CD4-positive, alpha-beta T cell treated with Interleukin-2 at 100 ng/mL for 4 hours (primary cell): ENCODE measurements around the gene CD180.
"Not testable (repeated sequence)": the region's sequence is repeated elsewhere in the genome, so short reads cannot be mapped to it uniquely, and the experiment has no call there.

Source experiments
- DNase-seq: peaks from one replicate; pipeline ENCODE4 v3.0.0-alpha.2; 2020; ENCODE audit warnings: low spot score

Gene CD180

DNA sequence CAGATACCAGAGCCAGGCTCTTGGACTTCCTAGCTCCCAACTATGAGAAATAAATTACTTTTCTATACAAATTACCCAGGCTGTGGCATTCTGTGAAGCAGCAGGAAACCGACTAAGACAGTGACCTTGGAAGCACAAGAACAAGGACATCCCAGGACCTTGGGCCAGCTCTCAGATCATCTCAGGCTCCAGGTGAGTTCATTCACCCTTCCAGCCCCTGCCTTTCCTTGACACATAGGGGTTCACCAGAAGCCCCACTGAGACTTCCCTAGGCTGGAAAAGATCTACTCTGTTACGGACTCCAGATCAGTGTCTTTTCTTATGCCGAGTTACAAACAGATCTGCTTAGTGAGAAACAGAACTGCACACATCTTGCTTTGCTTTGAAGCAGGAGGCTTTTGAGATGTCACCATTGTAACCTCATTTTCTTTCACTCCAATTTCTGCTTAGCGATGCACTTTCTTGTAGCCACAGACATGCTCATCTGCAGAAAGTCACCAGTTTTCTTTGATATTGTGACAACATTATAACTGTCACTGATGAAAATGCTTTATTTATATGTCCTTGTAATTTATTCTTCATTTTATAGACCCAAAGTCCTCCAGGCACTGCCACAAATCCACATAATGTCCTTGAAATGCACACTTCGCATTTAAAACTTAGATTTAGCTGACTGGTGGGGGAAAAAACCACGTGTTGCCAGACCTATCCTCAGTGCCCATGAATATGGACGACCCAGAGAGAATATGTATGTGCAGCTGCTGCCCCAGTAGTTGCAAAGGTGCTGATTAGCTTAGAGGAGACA is 8.1 kb downstream of the CD180 start:
- DNase-seq: no peak

DNA sequence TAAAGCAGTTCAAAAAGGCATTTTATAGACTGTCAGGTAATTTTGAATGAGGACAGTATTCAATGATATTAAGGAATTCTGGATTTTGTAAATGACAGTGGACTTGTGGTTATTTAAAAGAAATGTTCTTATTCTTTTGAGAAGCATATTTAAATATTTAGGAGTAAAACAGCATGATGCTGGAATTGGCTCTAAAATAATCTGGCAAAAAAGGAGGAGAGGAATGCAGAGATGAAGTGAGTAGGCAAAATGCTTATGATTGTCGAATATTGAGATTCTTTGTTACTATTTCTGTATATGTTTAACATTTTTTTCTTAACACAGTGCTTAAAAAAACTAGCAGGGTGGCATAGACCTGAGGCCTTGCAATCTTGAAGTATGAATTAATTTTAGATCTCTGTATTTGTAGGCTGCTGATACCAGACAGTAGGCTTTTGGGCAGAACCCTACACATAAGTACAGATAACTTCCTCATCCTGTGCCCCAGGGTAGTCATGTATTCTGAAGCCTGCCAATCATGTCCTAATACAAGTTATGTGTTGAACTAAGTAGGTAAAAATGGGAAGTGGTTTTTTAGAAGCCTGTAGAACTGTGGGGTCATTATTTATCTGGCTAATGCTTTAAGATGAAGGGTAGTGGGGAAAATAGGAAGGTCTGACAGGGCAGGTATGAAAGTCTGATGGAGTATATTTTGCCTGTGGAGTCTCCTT is 9.4 kb downstream of the CD180 start:
- no peak for DNase-seq

DNA sequence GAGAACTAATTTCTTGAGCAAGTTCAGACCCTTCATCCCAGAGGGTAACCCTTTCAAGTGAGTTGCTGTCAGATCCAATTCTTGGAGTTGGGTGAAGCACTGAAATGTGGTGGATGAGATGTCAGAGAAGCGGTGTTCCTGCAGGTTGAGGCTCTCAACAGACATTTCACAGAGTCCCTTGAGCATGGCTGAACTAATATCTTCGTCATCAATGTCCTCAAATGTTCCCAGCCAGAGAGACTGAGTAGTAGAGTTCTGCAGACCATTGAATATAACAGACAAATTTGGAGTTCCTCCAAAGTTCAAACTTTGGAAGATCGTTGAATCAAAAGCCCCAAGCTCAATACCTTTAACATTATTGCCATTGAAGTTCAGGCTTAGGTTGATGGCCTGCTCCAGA is 12.7 kb downstream of the CD180 start:
- DNase-seq: no peak

DNA sequence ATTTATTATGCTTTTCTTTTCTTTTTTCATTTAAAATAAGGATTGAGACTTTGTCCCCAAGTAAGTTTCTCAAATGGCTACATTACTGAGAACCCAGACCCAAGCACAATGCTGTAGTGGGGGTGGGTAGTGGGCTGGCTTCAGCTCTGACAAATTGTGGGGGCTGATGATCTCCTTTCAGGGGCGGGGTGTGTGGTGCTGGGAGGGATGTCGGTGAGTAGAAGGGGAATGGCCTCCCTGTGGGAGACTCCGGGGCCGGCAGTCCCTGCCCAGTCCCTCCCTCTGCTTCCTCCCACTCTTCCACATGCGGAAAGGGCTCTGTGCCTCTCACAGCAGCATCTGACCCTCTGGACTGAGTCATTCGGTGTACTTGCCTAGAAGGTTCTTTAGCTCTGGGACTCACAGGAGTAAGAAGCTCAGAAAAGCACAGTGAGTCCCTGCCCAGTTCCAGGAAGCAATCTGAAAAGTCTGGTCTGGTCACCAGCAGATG is 14.3 kb downstream of the CD180 start:
- no peak for DNase-seq

DNA sequence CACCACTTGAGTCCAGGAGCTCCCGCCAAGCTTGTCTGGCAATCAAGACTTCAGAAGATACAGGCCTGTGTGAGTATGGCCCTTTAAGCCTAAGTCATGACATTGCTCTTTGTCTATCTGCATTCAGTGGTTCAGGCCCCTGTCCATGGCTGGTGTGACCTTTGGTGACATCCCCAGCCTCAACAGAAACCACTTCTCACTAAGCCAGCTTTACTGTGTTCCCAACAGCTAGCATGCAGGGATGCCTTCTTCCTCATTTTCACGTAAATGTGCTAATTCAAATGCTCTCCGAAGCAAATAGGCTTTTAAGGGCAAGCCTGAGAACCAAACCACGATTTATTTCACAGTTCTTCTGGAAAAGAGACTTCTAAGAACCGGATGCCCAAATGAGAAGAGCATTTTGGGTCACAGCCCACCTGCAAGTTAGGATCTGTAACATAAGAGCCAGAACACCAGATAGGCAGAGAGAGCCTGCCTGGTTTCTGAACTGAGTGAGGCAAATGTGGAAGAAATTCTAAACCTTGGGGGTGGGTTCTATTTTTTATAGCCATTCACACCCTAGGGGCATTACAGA is 14.9 kb downstream of the CD180 start:
- DNase-seq: peak; percentile 45

DNA sequence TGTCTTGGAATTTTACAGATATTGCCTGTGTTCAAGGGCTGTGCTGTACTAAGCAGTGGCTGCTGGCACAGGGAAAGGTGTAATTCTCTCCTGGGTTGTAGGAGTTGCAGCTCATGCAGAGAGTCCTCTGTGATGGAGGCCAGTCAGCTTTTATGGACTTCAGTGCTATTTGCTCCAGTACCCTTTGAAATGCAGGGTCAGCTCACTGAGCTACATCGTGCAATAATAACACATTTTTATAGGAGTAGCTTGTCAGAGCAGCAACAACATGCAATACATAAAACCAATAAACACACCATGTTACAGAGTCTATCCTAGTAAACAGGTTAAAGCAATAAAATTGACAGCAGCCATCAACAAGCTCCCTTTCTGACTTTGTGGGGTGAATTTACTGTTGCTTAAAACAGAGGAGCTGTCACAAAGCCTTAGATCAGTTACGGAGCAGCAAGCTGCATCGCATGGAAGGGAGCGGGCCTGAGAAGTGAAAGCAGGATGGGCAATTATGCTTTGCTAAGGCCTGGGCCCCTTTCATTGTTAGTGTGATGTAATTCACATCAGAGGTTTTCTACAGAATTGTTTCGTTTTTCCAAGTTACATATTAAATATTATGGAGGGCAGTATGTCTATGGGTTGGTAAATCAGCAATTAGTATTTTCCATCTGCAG is 16.8 kb downstream of the CD180 start:
- DNase-seq: no peak

DNA sequence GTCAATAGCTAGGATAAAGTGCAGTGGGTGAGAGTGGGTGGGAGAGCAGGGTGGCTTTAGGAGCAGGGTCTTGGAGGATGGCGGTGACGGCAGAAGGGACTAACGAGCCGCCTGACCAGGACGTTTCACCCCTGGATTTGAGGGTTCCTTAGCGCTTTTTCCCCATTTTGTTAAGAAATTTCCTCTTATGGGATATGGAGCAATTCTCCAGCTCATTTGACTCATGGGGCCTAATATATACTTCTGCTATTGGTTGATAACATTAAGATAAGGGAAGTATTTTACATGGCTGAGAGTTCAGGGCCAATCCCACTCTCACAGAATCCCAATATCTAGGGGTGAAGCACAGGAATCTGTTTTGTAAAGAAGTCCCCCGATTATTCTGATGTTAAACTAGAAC is 17.6 kb downstream of the CD180 start:
- DNase-seq: no peak

DNA sequence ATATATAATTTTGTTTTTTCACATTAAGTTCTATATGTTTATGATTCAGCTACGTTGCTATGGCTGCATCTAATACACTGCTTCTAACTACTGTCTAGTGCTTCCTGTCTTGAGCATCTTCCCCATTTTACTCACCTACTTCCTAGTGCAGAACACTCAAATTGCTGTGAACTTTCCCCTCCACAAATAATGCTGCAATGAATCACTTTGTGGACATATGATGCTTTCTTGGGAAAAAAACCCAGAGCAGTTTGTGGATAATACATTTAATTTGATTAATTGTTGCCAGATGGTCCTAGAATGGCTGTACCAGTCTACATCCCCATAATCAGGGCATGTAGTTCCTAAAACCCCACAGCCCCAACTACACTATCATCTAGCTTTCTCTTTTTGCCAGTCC is 18.5 kb downstream of the CD180 start:
- DNase-seq: no peak

DNA sequence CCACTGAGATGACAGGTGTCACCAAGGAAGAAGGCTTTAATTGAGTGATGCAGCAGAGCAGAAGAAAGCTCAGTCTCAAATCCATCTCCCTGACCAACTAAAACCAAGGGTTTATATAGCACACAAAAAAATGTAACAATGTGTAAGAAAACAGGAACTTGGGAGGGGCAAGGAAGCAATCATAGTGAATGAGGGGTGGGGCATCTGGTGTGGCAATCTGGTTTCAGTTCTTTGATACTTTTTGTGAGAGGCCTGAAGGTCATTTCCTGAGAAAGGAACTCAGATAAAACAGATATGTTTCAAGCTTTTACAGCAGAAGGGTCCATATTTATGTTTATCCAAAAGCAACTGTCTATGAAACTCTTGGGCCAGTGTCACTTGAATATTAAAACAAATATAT is 19.7 kb downstream of the CD180 start:
- DNase-seq: no peak

DNA sequence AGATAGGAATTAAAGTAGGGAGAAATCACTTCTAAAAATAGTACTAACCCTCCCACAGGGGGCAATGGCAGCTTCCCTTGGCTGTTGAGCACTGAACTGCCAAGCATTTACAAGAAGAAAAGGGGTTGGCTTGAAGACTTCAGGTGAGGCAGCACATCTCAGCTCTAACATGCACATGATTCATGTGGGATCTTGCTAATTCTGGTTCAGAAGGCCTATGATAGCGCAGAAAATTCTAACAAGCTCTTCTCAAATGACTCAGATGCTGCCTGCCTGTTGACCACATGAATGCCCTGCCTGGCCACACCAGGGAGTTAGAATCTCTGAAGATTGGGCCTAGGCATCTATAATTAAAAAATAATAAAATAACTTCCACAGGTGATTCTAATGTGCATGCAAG is 22.6 kb downstream of the CD180 start:
- no peak for DNase-seq

DNA sequence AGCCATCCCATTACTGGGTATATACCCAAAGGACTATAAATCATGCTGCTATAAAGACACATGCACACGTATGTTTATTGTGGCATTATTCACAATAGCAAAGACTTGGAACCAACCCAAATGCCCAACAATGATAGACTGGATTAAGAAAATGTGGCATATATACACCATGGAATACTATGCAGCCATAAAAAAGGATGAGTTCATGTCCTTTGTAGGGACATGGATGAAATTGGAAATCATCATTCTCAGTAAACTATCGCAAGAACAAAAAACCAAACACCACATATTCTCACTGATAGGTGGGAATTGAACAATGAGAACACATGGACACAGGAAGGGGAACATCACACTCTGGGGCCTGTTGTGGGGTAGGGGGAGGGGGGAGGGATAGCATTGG is 23.2 kb downstream of the CD180 start:
- not testable (repeated sequence) for DNase-seq

DNA sequence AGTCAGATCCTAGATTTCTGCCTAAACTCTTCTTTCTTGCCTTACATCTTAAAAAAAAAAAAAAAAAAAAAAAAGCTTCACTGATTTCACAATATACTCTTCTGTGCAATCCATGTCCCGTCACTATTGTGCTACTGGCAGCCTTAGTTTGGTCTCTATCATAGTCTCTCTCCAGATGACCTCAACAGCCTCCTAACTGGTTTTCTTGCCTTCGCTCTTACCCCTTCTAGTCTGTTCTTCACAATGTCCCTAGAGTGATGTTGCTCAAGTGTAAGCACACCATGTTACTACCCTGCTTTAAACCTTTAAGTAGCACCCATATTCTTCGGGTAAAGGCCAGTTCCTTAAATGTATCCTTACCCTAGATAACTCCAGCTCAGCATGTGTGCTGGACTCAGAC is 25.8 kb downstream of the CD180 start:
- DNase-seq: no peak

DNA sequence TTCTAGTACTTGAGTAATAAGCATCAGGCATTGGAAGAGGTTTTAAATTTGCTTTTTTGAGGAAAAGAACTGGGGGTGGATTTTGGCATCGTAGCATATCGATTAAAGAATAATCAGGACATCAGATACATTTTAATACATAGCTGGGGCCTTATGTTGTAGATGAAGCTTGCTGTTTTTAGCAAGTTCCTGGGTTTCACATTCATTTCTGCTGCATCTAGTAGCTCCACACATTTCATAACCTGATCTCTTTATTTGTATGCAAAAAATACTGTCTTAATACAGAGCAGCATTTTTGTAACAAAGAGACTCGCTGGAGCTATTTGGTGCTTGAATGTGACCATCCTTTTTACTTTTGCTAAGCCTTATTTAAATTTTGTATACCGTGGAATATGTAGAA is 28.5 kb downstream of the CD180 start:
- DNase-seq: no peak

DNA sequence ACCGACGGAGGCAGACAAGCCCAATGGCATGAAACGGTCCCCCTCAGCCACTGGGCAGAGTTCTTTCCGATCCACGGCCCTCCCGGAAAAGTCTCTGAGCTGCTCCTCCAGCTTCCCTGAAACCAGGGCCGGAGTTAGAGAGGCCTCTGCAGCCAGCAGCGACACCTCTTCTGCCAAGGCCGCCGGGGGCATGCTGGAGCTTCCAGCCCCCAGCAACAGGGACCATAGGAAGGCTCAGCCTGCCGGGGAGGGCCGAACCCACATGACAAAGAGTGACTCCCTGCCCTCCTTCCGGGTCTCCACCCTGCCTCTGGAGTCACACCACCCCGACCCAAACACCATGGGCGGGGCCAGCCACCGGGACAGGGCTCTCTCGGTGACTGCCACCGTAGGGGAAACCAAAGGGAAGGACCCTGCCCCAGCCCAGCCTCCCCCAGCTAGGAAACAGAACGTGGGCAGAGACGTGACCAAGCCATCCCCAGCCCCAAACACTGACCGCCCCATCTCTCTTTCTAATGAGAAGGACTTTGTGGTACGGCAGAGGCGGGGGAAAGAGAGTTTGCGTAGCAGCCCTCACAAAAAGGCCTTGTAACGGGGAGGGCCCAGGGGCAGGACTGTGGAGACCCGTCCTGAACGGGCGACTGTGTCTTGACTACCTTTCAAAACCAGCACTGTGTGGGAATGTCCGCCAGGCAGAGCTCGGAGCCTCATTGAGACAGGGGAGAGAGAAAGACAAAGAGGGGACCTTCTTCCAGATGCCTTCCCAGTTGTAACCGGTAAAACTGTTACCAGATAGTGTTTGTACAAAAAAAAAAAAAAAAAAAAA is 29.9 kb downstream of the CD180 start:
- peak; percentile 88 for DNase-seq

DNA sequence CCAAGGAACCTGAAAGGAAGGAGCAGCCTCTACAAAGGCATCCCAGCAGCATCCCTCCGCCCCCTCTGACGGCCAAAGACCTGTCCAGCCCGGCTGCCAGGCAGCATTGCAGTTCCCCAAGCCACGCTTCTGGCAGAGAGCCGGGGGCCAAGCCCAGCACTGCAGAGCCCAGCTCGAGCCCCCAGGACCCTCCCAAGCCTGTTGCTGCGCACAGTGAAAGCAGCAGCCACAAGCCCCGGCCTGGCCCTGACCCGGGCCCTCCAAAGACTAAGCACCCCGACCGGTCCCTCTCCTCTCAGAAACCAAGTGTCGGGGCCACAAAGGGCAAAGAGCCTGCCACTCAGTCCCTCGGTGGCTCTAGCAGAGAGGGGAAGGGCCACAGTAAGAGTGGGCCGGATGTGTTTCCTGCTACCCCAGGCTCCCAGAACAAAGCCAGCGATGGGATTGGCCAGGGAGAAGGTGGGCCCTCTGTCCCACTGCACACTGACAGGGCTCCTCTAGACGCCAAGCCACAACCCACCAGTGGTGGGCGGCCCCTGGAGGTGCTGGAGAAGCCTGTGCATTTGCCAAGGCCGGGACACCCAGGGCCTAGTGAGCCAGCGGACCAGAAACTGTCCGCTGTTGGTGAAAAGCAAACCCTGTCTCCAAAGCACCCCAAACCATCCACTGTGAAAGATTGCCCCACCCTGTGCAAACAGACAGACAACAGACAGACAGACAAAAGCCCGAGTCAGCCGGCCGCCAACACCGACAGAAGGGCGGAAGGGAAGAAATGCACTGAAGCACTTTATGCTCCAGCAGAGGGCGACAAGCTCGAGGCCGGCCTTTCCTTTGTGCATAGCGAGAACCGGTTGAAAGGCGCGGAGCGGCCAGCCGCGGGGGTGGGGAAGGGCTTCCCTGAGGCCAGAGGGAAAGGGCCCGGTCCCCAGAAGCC is 30.8 kb downstream of the CD180 start:
- DNase-seq: peak; percentile 90

DNA sequence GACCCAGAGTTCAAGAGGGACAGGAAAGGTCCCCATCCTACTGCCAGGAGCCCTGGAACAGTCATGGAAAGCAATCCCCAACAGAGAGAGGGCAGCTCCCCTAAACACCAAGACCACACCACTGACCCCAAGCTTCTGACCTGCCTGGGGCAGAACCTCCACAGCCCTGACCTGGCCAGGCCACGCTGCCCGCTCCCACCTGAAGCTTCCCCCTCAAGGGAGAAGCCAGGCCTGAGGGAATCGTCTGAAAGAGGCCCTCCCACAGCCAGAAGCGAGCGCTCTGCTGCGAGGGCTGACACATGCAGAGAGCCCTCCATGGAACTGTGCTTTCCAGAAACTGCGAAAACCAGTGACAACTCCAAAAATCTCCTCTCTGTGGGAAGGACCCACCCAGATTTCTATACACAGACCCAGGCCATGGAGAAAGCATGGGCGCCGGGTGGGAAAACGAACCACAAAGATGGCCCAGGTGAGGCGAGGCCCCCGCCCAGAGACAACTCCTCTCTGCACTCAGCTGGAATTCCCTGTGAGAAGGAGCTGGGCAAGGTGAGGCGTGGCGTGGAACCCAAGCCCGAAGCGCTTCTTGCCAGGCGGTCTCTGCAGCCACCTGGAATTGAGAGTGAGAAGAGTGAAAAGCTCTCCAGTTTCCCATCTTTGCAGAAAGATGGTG is 31.6 kb downstream of the CD180 start:
- DNase-seq: no peak

DNA sequence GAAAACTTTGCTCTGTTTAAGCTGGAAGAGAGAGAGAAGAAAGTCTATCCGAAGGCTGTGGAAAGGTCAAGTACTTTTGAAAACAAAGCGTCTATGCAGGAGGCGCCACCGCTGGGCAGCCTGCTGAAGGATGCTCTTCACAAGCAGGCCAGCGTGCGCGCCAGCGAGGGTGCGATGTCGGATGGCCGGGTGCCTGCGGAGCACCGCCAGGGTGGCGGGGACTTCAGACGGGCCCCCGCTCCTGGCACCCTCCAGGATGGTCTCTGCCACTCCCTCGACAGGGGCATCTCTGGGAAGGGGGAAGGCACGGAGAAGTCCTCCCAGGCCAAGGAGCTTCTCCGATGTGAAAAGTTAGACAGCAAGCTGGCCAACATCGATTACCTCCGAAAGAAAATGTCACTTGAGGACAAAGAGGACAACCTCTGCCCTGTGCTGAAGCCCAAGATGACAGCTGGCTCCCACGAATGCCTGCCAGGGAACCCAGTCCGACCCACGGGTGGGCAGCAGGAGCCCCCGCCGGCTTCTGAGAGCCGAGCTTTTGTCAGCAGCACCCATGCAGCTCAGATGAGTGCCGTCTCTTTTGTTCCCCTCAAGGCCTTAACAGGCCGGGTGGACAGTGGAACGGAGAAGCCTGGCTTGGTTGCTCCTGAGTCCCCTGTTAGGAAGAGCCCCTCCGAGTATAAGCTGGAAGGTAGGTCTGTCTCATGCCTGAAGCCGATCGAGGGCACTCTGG is 32.6 kb downstream of the CD180 start:
- no peak for DNase-seq

DNA sequence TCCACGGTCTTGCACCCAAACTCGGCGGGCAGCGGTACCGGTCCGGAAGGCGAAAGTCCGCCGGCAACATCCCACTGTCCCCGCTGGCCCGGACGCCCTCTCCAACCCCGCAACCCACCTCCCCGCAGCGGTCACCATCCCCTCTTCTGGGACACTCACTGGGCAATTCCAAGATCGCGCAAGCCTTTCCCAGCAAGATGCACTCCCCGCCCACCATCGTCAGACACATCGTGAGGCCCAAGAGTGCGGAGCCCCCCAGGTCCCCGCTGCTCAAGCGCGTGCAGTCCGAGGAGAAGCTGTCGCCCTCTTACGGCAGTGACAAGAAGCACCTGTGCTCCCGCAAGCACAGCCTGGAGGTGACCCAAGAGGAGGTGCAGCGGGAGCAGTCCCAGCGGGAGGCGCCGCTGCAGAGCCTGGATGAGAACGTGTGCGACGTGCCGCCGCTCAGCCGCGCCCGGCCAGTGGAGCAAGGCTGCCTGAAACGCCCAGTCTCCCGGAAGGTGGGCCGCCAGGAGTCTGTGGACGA is 33.3 kb downstream of the CD180 start:
- DNase-seq: no peak

DNA sequence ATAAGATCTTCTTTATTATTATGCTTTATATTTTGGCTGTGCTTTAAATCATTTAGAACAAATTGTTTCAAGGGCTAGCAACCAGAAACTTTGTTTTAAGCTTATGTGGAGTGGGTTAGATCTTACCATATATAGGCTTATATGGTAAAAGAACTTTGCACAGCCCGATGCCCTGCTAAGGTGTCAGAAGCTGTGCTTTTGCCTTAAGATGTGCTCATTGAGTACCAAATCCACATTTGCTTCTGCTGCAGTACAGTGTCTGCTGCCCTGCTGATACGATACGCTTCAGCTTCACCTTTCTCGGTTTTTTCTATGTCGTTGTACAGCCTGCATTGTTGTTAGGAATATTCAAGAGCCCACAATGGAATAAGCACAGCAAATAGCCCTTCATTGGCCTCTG is 34.8 kb downstream of the CD180 start:
- DNase-seq: no peak
